Glomerular endothelial cell (primary cell): ENCODE data around the gene KYAT1. TPM values are rescaled to one million over a fixed set of nuclear protein-coding genes. Genes with fewer than 3 reads are reported as not detected.

Source experiments
- DNase-seq: peaks from one replicate; pipeline ENCODE4 v3.0.0-alpha.2; 2011; ENCODE audit warnings: low read depth, low spot score; ENCODE audit errors: extremely low read depth
- total RNA-seq: library from RNA; depleted of rRNA; stranded (reverse); fragments of >200 nt; gene quantifications from 2 replicates; pipeline ENCODE4 v1.2.3, GENCODE V29; 2015

The KYAT1 gene
- total RNA-seq = 6.1 and 10.5 TPM in 2 replicates

DNA sequence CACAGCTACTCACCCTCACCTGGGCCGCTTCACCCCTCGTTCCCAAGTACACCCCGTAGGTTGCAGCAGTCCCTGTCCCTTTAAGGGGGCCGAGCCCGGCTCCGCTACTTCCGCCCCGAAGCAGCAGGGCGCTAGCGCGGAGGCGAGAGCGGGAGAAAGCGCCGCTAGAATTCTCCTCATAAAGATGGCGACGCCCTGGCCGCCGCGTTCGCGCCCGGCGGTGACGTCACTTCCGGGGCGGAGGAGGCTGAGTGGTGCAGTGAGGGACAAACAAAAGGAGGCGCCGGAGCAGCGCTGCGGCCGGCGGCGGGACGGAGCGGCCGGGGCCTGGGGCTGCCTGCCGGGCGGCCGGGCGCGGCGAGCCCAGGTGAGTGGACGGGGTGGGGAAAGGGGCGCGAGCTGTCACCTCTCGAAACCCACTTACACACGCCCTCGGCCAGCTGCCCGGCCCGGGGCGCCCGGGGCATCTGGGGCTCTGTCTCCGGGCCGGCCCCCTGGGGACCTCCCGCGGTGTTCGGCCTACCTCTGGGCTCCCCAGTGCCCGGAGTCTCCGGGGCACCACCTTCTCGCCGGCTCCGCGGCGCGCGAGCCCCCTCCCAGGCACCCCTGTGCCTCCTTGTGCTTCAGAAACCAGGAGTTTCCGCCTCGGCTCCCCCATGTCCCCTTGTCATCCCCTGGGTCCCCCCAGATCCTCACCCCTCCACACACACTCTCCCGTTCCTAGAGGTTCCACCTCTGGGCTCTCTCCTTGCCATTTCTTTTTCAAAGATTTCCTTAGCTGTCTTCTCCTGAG lies at the start of gene KYAT1, which contains the start of gene LRRC8A:
Gene KYAT1 (minus strand): TSS at position 67 of the 793 bp plus-strand sequence. CDS start 36,545 bp downstream, outside the sequence.
Gene LRRC8A (plus strand): TSS at position 250 of the 793 bp plus-strand sequence. CDS start 25,032 bp downstream, outside the sequence.
- no peak for DNase-seq

GRCh38 chr9:128929560-128929959 lies 47.8 kb upstream of the KYAT1 start:
- DNase-seq = no peak

- no peak for DNase-seq
Measured at GRCh38 chr9:128928624-128929023, 46.9 kb upstream of the KYAT1 start.

DNA sequence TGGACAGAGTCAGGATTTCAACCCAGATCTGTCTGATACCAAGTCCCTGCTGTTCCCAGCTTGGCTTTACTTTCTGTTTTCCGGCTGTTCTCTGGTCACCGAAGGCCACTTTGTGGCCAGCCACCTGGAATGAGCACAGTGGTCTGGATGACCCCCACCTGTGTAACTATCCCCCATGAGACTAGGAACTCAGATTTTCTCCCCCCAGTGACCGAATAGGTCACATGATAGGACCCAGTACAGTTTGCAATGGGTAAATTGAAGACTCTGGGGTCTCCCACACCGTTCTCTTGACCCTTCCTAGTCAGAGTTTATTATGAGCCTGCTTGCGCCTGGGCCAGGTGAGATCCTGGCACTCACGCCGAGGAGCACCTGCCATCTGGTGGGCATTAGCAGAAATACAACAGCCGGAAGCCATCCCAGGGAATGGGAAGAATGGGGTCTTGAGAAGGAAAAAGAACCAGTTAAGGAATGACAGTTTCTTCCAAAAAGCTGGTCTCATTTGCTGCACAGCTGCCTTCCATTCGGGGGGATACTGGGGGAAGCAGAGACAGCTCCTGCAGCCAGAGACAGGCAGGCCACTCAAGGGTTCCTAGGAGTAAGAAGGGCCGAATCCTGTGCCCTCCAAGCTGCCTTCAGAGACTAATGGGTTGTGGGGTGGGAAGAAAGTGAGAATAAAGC lies 46.1 kb upstream of the KYAT1 start:
- DNase-seq = no peak

DNA sequence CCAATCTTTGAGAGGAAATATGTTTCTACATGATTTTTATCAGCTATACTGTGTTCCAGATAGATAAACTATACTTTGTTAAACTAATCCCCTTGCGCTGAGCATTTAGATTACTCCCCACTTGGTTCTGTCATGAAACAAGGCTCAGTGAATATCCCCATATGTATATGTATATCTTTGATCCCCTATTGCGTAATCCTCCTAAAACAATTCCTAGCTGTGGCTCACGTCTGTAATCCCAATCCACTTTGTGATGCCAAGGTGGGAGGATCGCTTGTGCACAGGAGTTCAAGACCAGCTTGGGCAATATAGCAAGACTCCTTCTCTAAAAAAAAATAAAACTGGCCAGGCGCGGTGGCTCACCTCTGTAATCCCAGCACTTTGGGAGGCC lies 41.7 kb upstream of the KYAT1 start:
- DNase-seq = no peak

DNA sequence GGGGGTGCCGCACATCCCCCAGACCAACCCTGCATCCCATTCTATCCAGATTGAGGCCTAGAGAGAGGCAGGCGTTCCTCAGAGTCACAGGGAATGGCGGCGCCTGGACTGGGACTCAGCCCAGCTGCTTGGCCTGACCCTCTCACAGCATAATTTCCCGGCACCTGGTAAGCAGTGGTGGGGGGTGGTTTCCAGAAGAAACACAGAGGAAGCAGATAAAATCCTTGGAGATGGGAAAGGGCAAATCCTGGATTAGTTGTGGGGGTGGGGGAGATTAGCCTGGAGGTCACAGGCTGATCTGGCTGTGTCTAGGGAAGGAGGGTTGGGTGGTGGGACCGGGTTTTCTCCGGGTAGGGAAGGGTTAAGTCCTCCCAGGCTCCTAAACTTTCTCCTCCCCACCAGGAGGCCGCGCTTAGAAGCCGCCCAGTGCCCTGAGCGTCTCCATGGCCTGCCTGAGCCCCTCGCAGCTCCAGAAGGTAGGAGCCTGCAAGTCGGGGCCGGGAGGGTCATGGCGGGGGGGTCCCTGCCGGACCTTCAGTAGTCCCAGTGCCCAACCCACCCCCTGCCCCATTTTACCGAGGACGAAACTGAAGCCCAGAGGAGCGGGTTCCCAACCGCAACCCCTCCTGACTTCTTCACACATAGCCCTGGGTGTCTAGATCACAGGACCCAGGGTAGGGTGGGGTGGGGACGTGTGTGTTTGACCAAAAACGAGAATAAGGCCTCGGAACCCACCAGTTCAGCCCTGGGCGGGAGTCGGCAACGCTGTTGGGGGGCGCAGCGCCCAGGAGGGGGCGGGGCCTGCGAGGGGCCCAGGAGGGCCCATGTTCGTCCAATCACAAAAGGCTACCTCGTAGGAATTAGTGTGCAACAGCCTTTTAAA lies 40.4 kb upstream of the KYAT1 start:
- DNase-seq = no peak

DNA sequence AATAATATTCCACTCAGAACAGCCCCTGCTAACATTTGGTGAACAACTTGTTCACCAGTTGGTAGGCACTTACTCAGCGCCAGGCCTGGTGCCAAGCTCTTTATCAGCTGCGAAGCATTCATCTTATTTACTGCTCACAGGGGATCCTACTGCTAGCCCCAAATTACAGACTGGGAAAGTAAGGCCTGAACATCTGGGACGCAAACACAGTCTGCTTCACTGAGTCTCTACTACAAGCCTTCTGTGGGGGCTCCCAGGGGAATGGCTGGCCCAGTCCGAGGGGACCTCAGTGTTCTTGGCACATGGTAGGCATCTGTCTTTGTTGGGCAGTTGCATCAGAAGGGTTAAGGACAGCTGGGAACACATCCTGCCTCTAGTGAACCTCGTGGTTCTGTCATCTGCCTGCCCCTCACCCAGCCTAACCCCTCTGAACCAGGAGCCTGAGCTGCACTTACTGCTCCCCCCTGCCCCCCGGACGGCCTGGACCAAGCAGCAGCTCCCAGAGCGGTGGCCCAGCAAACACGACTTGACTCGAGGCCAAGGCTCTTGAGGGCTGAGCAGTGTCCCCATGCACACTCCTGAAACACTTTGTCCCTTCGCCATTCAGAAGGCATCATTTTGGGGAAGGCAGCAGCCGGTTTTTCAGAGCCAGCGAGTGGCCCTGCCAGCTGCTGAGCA lies 38.8 kb upstream of the KYAT1 start, which contains the start of gene PHYHD1:
Gene PHYHD1 (plus strand): TSS at position 602 of the 678 bp plus-strand sequence. CDS start 1,342 bp downstream, outside the sequence.
- no peak for DNase-seq

DNA sequence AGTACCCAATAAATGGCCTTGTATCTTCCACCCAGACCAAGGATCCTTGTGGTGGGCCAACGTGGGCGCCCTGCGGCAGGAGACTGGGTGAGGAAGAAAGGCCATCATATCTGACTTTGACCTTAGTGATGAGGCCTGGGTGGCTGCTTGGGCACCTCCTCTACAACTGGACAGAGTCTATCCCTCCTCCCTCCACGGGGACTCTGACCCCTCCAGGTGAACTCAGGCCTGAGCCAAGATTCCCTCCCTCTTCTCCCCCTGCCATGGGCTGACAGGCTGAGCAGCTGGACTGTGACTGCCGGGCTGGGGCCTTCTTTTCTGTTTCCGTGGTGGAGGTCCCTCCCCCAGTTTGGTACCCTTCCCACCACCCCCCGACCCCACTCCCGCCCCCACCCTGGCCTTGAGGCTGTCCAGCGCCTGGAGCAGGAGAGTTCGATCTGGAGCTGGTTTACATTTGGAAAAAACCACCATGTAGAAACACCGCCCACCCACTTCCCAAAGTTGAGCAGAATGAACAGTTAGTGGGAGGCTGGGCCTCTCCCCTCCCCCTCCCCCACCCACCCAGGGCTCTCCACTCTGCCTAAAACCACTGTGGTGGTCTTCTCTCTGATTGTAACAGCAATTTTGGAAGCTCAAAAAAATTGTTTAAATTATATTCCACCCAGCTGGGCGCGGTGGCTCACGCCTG lies 37.8 kb upstream of the KYAT1 start:
- DNase-seq = no peak

- DNase-seq = no peak
Measured at GRCh38 chr9:128918921-128919320, 37.2 kb upstream of the KYAT1 start.

- no peak for DNase-seq
Measured at GRCh38 chr9:128917151-128917849, 35.5 kb upstream of the KYAT1 start.

DNA sequence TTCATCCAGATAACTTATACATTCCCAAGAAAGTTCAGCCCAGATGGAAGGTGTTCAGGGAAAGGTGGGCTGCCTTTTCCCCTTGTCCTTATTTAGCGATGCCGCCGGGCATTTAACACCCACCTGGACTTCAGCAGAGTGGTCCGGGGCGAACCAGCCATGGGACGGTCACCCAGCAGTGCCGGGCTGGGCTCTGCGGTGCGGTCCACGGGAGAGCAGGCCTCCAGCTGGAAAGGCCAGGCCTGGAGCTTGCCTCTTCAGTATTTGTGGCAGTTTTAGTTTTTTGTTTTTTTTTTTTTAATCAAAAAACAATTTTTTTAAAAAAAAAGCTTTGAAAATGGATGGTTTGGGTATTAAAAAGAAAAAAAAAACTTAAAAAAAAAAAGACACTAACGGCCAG lies 35.0 kb upstream of the KYAT1 start:
- no peak for DNase-seq

- no peak for DNase-seq
Measured at GRCh38 chr9:128916204-128916603, 34.5 kb upstream of the KYAT1 start.

- DNase-seq = no peak
Measured at GRCh38 chr9:128913995-128914772, 32.4 kb upstream of the KYAT1 start.

- no peak for DNase-seq
Measured at GRCh38 chr9:128913048-128913900, 31.5 kb upstream of the KYAT1 start.

DNA sequence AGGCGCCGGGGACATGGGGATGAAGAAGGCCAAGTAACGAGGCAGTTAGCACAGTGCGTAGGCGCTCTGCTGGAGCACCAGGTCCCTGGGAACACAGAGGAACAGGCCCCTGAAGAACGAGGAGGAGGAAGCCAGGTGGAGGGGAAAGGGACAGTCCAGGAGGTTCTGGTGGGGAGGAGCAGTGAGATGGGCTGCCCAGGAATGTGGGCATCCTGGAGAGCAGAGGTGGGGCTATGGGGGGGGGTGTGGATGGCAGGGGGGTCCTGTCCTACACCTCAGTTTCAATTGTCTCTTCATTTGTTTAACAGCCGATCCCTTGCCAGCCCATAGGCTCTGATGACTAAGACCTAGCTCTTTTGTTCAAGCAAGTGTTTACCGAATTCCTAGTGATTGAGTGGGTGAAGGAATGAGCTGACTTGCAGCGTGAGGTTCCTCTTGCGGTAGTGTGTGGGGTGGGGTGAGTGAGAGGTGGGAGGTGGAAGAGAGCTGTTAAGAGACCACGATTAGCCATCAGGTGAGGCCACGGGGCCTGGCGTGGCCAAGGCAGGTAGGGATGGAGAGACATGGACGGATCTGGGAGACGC lies 30.6 kb upstream of the KYAT1 start:
- no peak for DNase-seq

- no peak for DNase-seq
Measured at GRCh38 chr9:128911529-128912035, 29.8 kb upstream of the KYAT1 start.

- DNase-seq = no peak
Measured at GRCh38 chr9:128910906-128911305, 29.2 kb upstream of the KYAT1 start.
